Astrocyte of the cerebellum (primary cell): Measurements from ENCODE around the gene IGSF5.

Source experiments
- DNase-seq: peaks from one replicate; pipeline ENCODE4 v3.0.0-alpha.2; 2011; ENCODE audit warnings: low read depth
- H3K4me3 ChIP-seq: 2 replicates; pipeline ENCODE4 v1.5.1; 2011; ENCODE audit warnings: mild to moderate bottlenecking, low read depth, low read length, moderate library complexity
- in situ Hi-C: cut with HindIII; loops from 2 replicates; pipeline ENCODE4 v1.10.0; 2017; ENCODE audit warnings: low sequenced_read_pairs
- TF ChIP-seq, protein P1 (sequence below): IDR thresholded peaks from 2 replicates; pipeline ENCODE4 v1.5.1; 2012; ENCODE audit warnings: low read length, low read depth, moderate library complexity, mild to moderate bottlenecking; ENCODE audit errors: missing control alignments

The IGSF5 gene

DNA sequence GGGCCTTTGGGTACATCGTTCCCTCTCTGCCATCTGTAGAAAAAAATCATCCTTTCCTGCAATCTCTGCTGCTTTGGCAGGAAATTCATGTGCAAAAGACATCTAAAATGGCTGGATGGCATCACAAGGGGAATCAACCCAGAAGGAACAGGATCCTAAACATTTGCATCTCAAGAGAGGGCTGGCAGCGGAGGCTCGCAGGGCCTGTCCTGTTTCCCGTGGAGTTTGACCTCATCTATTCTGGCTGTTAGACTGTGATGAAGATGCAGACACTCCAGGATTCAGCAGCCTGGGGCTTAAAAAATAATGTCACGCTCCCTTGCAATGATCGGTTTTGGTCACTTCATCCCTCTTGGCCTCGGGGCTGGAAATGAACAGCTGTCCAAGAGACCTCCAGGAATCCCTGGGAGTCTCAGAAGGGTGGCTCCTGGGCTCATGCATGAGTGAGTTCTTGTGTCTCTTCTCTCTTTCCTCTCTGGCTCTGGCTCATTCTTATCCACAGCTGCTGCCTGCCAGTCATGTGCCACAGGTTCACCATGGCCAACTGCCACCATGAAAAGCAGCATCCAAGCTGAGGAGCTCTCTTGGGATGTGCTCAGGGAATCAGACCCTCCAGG is 106.1 kb downstream of the IGSF5 start:
- DNase-seq = no peak
- TF ChIP-seq, protein P1, sequence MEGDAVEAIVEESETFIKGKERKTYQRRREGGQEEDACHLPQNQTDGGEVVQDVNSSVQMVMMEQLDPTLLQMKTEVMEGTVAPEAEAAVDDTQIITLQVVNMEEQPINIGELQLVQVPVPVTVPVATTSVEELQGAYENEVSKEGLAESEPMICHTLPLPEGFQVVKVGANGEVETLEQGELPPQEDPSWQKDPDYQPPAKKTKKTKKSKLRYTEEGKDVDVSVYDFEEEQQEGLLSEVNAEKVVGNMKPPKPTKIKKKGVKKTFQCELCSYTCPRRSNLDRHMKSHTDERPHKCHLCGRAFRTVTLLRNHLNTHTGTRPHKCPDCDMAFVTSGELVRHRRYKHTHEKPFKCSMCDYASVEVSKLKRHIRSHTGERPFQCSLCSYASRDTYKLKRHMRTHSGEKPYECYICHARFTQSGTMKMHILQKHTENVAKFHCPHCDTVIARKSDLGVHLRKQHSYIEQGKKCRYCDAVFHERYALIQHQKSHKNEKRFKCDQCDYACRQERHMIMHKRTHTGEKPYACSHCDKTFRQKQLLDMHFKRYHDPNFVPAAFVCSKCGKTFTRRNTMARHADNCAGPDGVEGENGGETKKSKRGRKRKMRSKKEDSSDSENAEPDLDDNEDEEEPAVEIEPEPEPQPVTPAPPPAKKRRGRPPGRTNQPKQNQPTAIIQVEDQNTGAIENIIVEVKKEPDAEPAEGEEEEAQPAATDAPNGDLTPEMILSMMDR = no peak
- in situ Hi-C loops = no loop called here
- H3K4me3 ChIP-seq = no peak overlapping the region
